ENCODE measurements around the gene ZMYM2. TPM values are rescaled to one million over a fixed set of nuclear protein-coding genes. Genes with fewer than 3 reads are reported as not detected.
"Not testable (repeated sequence)": the region's sequence is repeated elsewhere in the genome, so short reads cannot be mapped to it uniquely, and the experiment has no call there.

Gene ZMYM2
- total and polyA plus RNA-seq, 2 donors (not counting 1 experiment from before 2014, with no cell fraction given), result 37.3 to 63.4 TPM

DNA sequence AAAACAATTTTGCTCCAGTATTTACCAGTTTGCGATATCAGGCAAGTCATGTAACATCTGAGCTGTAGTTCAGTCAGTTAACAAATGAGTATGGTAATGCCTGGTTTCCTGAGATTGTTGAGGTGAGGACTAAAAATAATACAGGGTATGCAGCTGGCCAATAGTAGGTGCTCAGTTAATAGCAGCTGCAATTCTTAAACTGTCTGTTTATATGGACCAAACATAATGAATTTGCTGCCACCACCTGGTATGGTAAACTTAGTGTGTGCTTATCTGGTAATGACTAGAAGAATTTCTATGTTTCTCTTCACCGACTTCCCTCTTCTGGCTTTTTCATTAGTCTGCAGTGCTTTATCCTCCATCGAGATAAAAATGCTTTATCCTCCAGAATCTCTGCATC is 9.1 kb downstream of the ZMYM2 start:
- Histone ChIP-seq H3K4me1 (ENCODE audit: control insufficient read depth, extremely low read depth, insufficient read depth, low read length) (no peaks in the 10 kb centered on the region), H3K9ac (ENCODE audit: insufficient read depth, low read length) (no peak overlapping the region), H3K4me3 (replicated peaks in 1 of 4; ENCODE audit: control extremely low read depth in 1 of 4, insufficient read depth in 1 of 4, low read depth in 3 of 4, low read length in 4 of 4) (no peak overlapping the region), H3K36me3 (ENCODE audit: control insufficient read depth, insufficient read depth, low read length) (peaks cover 3% of the 10 kb centered on the region), H3K27ac (ENCODE audit: insufficient read depth, low read length) (no peak overlapping the region), H3K27me3 (ENCODE audit: control insufficient read depth, insufficient read depth, low read length) (no peaks in the 10 kb centered on the region), H3K4me2 (ENCODE audit: extremely low read depth, insufficient read depth, low read length) (no peak overlapping the region), H2AFZ (ENCODE audit: low read length) (no peak overlapping the region), H4K20me1 (ENCODE audit: control insufficient read depth, extremely low read depth, insufficient read depth, low read length) (no peaks in the 10 kb centered on the region), H3K79me2 (ENCODE audit: control insufficient read depth, insufficient read depth, low read length) (peaks cover 46% of the 10 kb centered on the region), H3K9me3 (ENCODE audit: control insufficient read depth, insufficient read depth, low read depth, low read length) (no peaks in the 10 kb centered on the region)
- no peak for TF ChIP-seq EZH2 (IDR thresholded peaks at IDR 0.05; ENCODE audit: low read length, missing control alignments)
- TF ChIP-seq, protein P1, sequence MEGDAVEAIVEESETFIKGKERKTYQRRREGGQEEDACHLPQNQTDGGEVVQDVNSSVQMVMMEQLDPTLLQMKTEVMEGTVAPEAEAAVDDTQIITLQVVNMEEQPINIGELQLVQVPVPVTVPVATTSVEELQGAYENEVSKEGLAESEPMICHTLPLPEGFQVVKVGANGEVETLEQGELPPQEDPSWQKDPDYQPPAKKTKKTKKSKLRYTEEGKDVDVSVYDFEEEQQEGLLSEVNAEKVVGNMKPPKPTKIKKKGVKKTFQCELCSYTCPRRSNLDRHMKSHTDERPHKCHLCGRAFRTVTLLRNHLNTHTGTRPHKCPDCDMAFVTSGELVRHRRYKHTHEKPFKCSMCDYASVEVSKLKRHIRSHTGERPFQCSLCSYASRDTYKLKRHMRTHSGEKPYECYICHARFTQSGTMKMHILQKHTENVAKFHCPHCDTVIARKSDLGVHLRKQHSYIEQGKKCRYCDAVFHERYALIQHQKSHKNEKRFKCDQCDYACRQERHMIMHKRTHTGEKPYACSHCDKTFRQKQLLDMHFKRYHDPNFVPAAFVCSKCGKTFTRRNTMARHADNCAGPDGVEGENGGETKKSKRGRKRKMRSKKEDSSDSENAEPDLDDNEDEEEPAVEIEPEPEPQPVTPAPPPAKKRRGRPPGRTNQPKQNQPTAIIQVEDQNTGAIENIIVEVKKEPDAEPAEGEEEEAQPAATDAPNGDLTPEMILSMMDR (conservative IDR thresholded peaks at IDR 0.05 in 1 of 2, IDR thresholded peaks at IDR 0.05 in 1 of 2; ENCODE audit: low read depth in 1 of 2, low read length in 2 of 2), result no peak
- DNase-seq (ENCODE audit: low read depth in 2 of 2), result no peak

DNA sequence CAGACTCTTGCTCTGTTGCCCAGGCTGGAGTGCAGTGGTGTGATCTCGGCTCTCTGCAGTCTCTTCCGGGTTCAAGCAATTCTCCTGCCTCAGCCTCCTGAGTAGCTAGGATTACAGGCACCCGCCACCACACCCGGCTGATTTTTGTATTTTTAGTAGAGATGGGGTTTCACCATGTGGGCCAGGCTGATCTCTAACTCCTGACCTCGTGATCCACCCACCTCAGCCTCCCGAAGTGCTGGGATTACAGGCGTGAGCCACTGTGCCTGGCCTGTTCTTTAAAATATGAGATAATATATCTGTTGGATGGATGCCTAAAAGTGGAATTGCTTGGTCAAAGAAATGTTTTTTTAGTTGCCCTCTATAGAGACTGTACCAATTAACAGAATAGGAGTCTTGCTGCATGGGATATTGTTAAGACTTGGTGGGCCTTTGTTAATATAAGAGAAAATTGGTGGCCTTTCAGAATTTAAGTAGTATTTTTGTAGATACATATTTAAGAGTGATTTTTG is 16.0 kb downstream of the ZMYM2 start:
- H3K27me3 ChIP-seq (ENCODE audit: control insufficient read depth, insufficient read depth, low read length); H3K4me3 ChIP-seq (replicated peaks in 1 of 4; ENCODE audit: control extremely low read depth in 1 of 4, insufficient read depth in 1 of 4, low read depth in 3 of 4, low read length in 4 of 4); H4K20me1 ChIP-seq (ENCODE audit: control insufficient read depth, extremely low read depth, insufficient read depth, low read length); H3K36me3 ChIP-seq (ENCODE audit: control insufficient read depth, insufficient read depth, low read length); H3K9ac ChIP-seq (ENCODE audit: insufficient read depth, low read length); DNase-seq (ENCODE audit: low read depth in 2 of 2); H2AFZ ChIP-seq (ENCODE audit: low read length); H3K4me2 ChIP-seq (ENCODE audit: extremely low read depth, insufficient read depth, low read length); H3K9me3 ChIP-seq (ENCODE audit: control insufficient read depth, insufficient read depth, low read depth, low read length); H3K4me1 ChIP-seq (ENCODE audit: control insufficient read depth, extremely low read depth, insufficient read depth, low read length); H3K27ac ChIP-seq (ENCODE audit: insufficient read depth, low read length): not testable (repeated sequence)
- H3K79me2 ChIP-seq (ENCODE audit: control insufficient read depth, insufficient read depth, low read length), result peaks cover 20% of the 10 kb centered on the region

DNA sequence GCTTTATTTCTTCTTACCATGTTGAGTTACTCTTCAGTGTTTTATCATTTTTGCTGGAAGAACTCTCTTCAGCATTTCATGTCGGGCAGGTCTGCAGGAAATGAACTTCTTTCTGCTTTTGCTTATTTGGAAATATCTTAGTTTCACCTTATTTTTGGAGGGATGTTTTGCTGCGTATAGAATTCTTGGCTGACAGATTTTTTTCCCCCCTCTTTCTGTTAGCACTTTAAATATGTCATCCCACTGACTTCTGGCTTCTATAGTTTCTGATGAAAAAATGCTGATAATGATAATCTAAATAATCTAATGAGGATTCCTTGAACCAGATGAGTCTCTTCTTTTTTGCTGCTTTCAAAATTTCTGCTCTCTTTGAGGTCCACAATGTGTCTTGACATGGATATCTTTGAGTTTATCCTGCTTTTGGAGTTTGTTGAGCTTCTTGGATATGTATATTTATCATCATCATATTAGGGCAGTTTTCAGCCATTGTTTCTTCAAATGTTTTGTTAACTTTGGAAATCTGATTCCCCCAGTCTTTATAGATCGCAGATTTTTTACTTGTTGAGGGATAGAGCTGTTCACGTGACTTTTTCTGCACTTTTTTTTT is 20.4 kb downstream of the ZMYM2 start:
- no peaks in the 10 kb centered on the region for H3K36me3 ChIP-seq (ENCODE audit: control insufficient read depth, insufficient read depth, low read length)
- H3K4me1 ChIP-seq (ENCODE audit: control insufficient read depth, extremely low read depth, insufficient read depth, low read length), result no peaks in the 10 kb centered on the region
- peaks cover 30% of the 10 kb centered on the region for H3K79me2 ChIP-seq (ENCODE audit: control insufficient read depth, insufficient read depth, low read length)
- no peaks in the 10 kb centered on the region for H3K9me3 ChIP-seq (ENCODE audit: control insufficient read depth, insufficient read depth, low read depth, low read length)
- no peaks in the 10 kb centered on the region for H4K20me1 ChIP-seq (ENCODE audit: control insufficient read depth, extremely low read depth, insufficient read depth, low read length)
- no peak overlapping the region for H3K9ac ChIP-seq (ENCODE audit: insufficient read depth, low read length)
- H3K4me2 ChIP-seq (ENCODE audit: extremely low read depth, insufficient read depth, low read length), result no peak overlapping the region
- no peak for DNase-seq (ENCODE audit: low read depth in 2 of 2)
- TF ChIP-seq, protein P1 (conservative IDR thresholded peaks at IDR 0.05 in 1 of 2, IDR thresholded peaks at IDR 0.05 in 1 of 2; ENCODE audit: low read depth in 1 of 2, low read length in 2 of 2), result no peak
- no peak for TF ChIP-seq EZH2 (IDR thresholded peaks at IDR 0.05; ENCODE audit: low read length, missing control alignments)
- no peak overlapping the region for H3K27ac ChIP-seq (ENCODE audit: insufficient read depth, low read length)
- no peak overlapping the region for H2AFZ ChIP-seq (ENCODE audit: low read length)
- H3K27me3 ChIP-seq (ENCODE audit: control insufficient read depth, insufficient read depth, low read length), result no peaks in the 10 kb centered on the region
- H3K4me3 ChIP-seq (replicated peaks in 1 of 4; ENCODE audit: control extremely low read depth in 1 of 4, insufficient read depth in 1 of 4, low read depth in 3 of 4, low read length in 4 of 4), result no peak overlapping the region

All from fibroblast of lung (primary cell).